ENCODE data around the gene WDHD1. TPM values are rescaled to one million over a fixed set of nuclear protein-coding genes. Genes with fewer than 3 reads are reported as not detected.
A peak's percentile ranks its signal among the peaks of the same experiment; 100 is the strongest.
"Not testable (repeated sequence)": the region's sequence is repeated elsewhere in the genome, so short reads cannot be mapped to it uniquely, and the experiment has no call there.

WDHD1 gene
- total RNA-seq, 2 experiments from 2014 or later, result 66.0 to 69.2 TPM

DNA sequence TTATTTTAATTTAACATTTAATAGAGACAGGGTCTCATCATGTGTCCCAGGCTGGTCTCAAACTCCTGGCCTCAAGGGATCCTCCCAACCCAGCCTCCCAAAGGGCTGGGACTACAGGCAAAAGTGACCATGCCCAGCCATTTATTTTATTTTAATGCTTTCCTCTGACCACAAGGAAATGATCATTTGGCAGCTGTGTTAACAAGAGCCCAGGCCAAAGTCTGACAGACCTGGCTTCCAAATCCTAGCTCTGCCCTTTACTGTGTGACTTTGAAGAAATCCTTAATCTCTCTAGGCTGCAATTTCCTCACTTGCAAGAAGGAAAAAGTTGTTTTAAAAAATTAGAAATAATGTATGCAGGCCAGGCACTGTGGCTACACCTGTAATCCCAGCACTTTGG is 107.6 kb downstream of the WDHD1 start:
- DNase-seq, result no peak
- no peak overlapping the region for H3K4me3 Mint-ChIP-seq
- H3K4me1 Mint-ChIP-seq, result no peaks in the 10 kb centered on the region
- H3K27me3 Mint-ChIP-seq, result no peaks in the 10 kb centered on the region
- H3K27ac Mint-ChIP-seq, result no peak overlapping the region
- no peaks in the 10 kb centered on the region for H3K9me3 Mint-ChIP-seq
- H3K36me3 Mint-ChIP-seq, result no peaks in the 10 kb centered on the region

DNA sequence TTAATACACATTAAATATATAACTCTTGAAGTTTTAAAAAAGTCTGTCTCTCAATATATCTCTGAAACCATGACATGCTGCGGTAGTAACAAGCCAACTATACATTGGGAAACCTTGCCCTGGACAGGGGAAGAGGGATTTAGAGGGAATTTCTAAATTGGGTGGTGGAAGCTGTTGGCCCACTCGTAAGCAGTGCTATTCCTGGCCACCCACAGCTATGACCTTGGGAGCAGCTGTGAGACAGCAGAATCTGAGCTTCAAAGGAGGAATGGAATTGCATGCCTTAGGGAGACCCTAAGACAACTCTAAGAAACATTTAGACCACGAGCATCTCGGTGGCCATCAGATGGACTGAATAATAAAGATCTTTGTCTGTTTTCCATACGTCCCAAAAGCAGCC is 108.5 kb downstream of the WDHD1 start:
- no peak overlapping the region for H3K4me3 Mint-ChIP-seq
- H3K4me1 Mint-ChIP-seq, result no peaks in the 10 kb centered on the region

DNA sequence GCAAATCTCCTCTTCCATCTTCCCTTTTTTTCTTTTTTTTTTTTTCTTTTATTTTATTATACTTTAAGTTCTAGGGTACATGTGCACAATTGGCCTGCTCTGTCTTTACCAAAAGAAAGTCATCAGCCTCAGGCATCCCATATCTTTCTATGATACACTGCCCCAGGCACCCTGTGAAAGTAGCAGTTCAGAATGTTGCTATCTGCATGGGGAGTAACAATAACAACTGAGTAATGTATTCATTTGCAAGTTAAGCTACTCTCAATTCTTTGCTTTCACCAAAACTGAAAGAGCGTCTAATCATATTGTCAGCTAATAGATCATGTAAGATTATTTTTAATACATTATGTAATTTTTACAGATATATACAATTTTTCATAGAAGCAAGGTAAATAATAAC is 110.8 kb downstream of the WDHD1 start:
- Mint-ChIP-seq H3K9me3 (no peaks in the 10 kb centered on the region), H3K4me3 (no peak overlapping the region), H3K27ac (no peak overlapping the region), H3K4me1 (no peaks in the 10 kb centered on the region), H3K27me3 (no peaks in the 10 kb centered on the region), H3K36me3 (no peaks in the 10 kb centered on the region)
- no peak for DNase-seq

More for the DNA sequence above, 108.5 kb downstream of the WDHD1 start:
- Mint-ChIP-seq H3K36me3 (no peaks in the 10 kb centered on the region), H3K27me3 (no peaks in the 10 kb centered on the region), H3K9me3 (no peaks in the 10 kb centered on the region), H3K27ac (no peak overlapping the region)
- no peak for DNase-seq

DNA sequence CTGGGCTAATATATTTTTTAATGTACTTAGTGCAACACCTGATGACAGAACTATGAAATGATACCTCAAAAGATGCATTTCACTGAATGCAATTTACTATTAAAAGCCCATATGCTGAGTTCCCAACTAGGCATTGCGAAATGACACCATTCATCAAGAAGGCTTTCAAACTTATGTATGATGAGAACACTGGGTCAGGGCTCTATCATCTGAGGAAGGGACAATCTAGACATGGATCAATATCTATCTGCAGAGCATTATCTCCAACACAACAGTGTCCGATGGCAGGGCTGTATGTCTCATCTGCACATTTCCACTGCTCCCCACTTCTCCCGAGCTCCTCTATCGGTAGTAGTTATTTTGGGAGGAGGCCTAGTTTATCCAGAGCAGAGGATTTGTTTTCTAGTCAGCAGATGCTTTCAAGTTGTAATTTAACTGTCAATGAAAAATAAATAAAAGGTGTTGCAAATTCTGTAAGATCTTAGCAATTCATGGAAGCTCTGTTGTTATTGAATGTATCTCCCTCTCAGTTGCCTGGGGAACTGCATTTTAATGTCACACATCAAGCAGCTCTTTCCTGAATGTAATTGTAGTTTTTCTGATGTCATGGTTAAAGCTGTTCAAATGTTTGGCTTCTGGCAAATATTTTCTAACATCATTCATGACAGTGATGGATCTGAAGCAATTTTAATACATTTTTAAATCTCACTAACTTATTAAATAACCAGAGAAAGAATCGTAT is 116.9 kb downstream of the WDHD1 start:
- DNase-seq, result no peak
- Mint-ChIP-seq H3K9me3 (no peaks in the 10 kb centered on the region), H3K27me3 (no peaks in the 10 kb centered on the region), H3K4me1 (peaks cover 13% of the 10 kb centered on the region), H3K4me3 (no peak overlapping the region), H3K36me3 (no peaks in the 10 kb centered on the region), H3K27ac (no peak overlapping the region)

DNA sequence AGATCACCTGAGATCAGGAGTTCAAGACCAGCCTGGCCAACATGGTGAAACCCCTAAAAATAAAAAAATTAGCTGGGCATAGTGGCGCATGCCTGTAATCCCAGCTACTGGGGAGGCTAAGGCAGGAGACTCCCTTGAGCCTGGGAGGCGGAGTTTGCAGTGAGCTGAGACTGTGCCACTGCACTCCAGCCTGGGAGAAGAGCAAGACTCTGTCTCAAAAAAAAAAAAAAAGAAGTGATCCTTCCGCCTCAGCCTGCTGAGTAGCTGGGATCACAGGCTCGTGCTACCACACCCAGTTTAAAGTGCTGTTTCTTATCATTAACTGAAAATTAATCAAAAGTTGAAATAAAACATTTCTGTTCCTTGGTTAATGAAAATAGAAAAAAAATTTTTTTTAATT is 117.9 kb downstream of the WDHD1 start:
- H3K36me3 Mint-ChIP-seq, H3K27ac Mint-ChIP-seq, DNase-seq, H3K9me3 Mint-ChIP-seq, H3K27me3 Mint-ChIP-seq, H3K4me3 Mint-ChIP-seq: not testable (repeated sequence)
- H3K4me1 Mint-ChIP-seq, result peaks cover 13% of the 10 kb centered on the region

DNA sequence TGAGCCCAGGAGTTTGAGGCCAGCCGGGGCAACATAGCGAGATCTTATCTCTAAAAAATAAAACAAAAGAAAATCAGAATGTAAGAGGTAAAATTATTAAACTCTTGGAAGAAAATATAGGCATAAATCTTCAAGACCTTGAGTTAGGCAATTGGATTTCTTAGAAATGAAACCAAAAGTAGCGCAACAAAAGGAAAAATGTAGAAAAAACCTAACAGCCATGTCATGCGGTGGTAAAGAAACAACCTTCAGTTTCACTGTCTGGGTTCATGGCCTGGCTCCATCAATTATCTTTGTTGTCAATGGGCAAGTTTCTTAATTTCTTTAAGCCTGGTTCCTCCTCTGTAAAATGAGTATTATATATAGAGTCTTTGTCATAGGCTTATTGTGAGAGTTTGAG is 118.7 kb downstream of the WDHD1 start:
- Mint-ChIP-seq H3K27me3 (no peaks in the 10 kb centered on the region), H3K4me1 (peaks cover 14% of the 10 kb centered on the region), H3K9me3 (no peaks in the 10 kb centered on the region), H3K36me3 (no peaks in the 10 kb centered on the region), H3K27ac (peak overlapping the region; percentile 77), H3K4me3 (no peak overlapping the region)
- no peak for DNase-seq

DNA sequence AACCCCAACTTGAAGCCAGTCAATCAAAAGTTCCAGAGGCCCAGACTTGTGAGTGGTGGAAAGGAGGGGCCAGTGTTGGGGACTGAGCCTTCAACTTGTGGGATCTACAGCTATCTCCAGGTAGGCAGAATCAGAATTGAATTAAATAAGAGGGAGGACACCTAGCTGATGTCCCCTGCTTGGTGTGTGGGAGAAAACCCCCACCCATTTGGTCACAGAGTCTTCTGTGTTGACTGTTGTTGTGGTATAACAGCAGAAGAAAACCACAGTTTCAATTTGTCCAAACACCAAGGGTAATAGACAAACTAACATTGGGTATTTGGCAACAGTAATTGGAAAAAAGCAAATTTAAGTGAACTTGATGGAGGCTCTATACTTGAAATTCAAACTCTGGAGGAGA is 120.8 kb downstream of the WDHD1 start:
- no peak overlapping the region for H3K4me3 Mint-ChIP-seq
- H3K4me1 Mint-ChIP-seq, result peaks cover 17% of the 10 kb centered on the region
- H3K27me3 Mint-ChIP-seq, result no peaks in the 10 kb centered on the region
- H3K9me3 Mint-ChIP-seq, result no peaks in the 10 kb centered on the region
- no peak for DNase-seq
- H3K36me3 Mint-ChIP-seq, result peaks cover under 1% of the 10 kb centered on the region
- H3K27ac Mint-ChIP-seq, result no peak overlapping the region

DNA sequence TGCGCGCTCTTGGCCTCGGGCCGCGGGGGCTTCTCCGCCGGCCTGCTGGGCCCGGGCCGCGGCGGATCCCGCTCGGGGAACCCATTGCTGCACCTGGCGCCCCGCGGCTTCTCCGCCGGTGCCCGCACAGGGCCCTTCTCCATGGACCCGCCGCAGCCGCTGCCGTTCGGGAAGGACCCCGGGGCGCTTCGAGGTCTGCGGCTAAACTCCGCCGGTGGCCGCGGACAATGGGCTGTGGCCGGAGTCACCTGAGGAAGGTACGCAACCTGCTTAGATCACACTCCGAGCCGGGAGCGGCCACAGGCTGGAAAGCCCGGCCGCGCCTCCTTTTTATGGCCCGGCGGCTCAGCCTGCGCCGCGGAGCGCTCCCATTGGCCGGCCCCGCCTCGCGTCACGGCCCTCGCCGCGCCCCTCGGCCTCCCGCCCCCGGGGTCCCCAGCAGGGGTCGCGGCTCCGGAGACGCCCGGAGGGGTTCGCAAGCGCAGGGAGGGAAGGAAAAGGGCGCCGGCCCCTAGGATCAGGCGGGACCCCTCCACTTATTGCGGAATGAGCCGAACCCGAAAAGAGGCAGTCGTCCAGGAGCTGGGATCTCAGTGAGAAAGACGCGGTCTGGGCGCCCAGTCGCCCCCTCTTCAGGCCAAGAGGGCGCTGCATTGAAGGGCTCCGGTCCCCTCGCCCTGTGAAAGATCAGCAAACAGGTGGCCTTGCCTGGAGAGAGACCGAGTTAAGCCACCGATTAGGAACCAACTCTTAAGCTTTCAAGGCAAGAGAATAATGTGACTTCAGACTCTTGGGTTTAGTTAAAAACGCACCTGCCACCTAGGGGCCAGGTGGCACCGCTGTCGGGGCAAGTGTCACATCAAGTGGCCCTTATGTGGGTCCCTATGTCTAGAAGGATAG is 124.1 kb downstream of the WDHD1 start, which contains the start of gene GCH1:
Gene GCH1, minus strand, starts transcription at position 306 of the 900 bp plus-strand sequence. Its CDS starts 163 bp downstream, at position 143.
- Mint-ChIP-seq H3K4me3 (peak within 1 kb of the TSS; percentile 88), H3K27me3 (no peaks in the 10 kb centered on the region), H3K4me1 (peaks cover 21% of the 10 kb centered on the region), H3K36me3 (peaks cover 12% of the 10 kb centered on the region), H3K9me3 (peaks cover 1% of the 10 kb centered on the region), H3K27ac (peak within 1 kb of the TSS; percentile 84)
- peak; percentile 85 for DNase-seq

DNA sequence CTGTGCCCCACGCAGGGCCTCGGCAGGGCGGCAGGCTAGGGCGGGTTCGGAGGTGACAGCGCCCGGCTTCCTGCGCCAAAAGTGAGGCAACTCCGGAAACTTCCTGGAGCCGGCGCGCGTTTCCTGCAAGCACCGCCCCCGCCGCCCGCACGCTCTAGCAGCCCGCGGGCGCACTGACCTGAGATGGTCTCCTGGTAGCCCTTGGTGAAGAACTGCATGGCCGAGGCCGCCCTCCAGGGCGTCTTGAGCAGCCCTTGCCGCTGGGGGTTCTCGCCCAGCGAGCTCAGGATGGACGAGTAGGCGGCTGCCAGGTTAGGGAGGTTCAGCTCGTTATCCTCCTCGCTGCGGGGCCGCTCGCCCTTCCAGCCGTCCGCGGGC is 124.8 kb downstream of the WDHD1 start:
- Mint-ChIP-seq H3K27me3 (no peaks in the 10 kb centered on the region), H3K36me3 (peaks cover 17% of the 10 kb centered on the region), H3K4me1 (peaks cover 18% of the 10 kb centered on the region), H3K9me3 (peaks cover 1% of the 10 kb centered on the region), H3K4me3 (peak overlapping the region; percentile 88), H3K27ac (peak overlapping the region; percentile 84)
- peak; percentile 87 for DNase-seq

DNA sequence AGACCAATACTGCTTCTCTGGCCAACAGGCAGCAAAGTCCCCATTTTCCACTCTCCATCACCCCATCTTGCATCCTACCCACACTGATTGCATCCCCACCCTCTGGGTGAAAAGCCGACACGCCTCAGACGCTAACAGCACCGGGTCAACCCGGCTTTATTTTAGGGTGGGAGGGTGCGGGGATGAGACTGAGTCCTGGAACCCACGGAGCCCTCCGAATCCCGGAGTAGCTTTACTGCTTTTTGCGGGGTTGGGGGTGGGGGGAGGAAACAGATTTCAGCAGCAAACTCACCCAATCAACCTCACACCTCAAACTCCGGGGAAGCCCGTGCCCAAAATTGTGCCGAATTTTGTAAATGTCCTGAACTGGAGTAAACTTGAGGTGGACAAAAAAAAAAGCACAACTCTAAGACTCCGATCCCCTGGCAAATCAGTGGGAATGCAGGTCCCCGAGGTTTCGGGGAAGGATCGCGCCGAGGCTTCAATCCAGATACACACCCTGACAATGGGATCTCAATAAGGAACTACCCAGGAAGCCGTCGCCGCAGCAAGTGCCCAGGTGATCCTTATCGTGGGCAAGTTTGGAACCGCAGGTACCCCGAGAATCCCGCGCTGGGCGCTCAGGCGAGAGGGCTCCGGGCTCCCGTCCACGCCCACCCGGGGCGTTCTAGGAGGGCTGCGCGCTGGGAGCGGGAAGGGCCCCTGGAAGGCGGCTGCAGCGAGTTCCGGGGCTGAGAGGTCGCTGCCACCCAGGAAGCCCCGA is 125.3 kb downstream of the WDHD1 start:
- H3K27me3 Mint-ChIP-seq, result no peaks in the 10 kb centered on the region
- H3K4me1 Mint-ChIP-seq, result peaks cover 18% of the 10 kb centered on the region
- DNase-seq, result peak; percentile 15
- peak overlapping the region; percentile 84 for H3K27ac Mint-ChIP-seq
- peak overlapping the region; percentile 88 for H3K4me3 Mint-ChIP-seq
- H3K36me3 Mint-ChIP-seq, result peaks cover 18% of the 10 kb centered on the region
- H3K9me3 Mint-ChIP-seq, result peaks cover 1% of the 10 kb centered on the region

DNA sequence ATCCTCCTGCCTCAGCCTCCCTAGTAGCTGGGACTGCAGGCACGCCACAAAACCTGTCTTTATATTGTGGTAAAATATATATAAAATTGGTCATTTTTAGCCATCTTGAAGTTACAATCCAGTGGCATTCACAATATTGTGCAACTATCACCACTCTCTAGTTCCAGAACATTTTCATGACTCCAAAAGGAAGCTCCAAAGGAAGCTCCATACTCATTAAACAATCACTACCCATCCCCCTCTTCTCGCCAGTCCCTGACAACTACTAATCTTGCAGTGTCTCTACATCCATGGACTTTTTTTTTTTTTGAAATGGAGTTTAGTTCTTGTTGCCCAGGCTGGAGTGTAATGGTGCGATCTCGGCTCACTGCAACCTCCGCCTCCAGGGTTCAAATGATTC is 127.3 kb downstream of the WDHD1 start:
- DNase-seq, result no peak
- H3K27me3 Mint-ChIP-seq, result no peaks in the 10 kb centered on the region
- no peak overlapping the region for H3K27ac Mint-ChIP-seq
- peaks cover 23% of the 10 kb centered on the region for H3K36me3 Mint-ChIP-seq
- peaks cover 1% of the 10 kb centered on the region for H3K9me3 Mint-ChIP-seq
- no peak overlapping the region for H3K4me3 Mint-ChIP-seq
- peaks cover 28% of the 10 kb centered on the region for H3K4me1 Mint-ChIP-seq

DNA sequence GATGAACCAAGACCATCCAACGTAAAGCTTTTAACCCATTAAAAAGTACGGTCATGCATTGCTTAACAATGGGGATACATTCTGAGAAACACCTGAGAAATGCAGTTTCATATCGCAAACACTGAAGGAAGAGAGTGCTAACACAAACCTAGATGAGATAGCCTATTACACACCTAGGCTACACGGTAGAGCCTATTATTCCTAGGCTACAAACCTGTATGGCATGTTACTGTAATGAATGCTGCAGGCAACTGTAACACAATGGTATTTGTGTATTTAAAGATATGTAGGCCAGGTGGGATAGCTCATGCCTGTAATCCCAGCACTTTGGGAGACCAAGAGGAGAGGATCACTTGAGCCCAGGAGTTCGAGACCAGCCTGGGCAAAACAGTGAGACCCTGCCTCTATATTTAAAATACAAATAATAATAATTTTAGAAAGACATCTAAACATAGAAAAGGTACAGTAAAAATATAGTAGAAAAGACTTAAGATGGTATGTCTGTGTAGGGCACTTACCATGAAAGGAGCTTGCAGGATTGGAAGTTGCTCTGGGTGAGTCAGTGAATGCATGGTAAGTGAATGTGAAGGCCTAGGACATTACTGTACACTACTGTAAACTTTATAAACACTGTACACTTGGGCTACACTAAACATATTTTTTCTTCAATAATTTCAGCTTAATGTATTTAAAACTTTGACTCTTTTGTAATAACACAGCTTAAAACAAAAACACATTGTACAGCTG is 128.9 kb downstream of the WDHD1 start:
- Mint-ChIP-seq H3K4me1 (peaks cover 31% of the 10 kb centered on the region), H3K36me3 (peaks cover 23% of the 10 kb centered on the region)
- DNase-seq, H3K4me3 Mint-ChIP-seq, H3K27ac Mint-ChIP-seq, H3K27me3 Mint-ChIP-seq, H3K9me3 Mint-ChIP-seq: not testable (repeated sequence)

DNA sequence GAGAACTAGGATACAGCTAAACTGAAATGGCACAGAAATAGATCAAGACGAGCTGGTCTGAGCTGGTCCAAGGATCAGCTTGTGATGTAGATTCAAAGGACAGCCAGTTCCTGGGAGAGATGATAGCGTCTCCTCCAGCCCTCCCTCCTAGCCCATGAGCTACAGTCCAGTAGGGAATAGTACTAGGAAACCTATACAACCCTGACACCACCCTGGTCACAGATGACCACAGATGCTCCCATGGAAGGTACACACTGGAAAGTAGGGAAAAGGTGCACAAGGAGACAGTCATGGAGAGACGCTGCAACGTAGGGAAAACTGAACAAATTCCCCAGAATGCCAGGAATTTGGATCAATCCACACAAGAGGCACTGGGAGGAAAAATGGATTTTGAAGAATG is 131.2 kb downstream of the WDHD1 start:
- Mint-ChIP-seq H3K27ac (no peak overlapping the region), H3K36me3 (peaks cover 21% of the 10 kb centered on the region), H3K4me1 (peaks cover 31% of the 10 kb centered on the region), H3K4me3 (no peak overlapping the region), H3K9me3 (peaks cover 1% of the 10 kb centered on the region), H3K27me3 (no peaks in the 10 kb centered on the region)
- DNase-seq, result no peak

DNA sequence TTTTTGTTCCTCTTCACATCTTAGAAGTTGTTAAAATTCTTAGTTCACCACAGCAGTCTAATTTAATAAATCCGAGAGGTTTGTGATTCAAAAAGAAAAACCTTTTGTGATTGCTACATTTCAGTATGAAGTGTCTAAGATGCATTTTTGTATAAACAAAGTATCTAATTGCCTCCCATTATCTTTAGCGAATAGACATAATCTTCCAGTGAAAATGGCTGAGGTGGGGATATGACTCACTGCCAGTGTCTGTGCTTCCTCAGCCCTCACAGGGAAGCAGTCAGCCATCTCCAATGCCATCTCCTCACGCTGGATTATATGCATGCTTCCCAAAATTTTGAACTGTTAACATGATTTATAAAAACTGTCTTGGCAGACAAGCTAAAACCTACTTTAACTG is 131.9 kb downstream of the WDHD1 start:
- Mint-ChIP-seq H3K27ac (no peak overlapping the region), H3K4me3 (no peak overlapping the region), H3K27me3 (no peaks in the 10 kb centered on the region), H3K36me3 (peaks cover 16% of the 10 kb centered on the region), H3K9me3 (peaks cover 1% of the 10 kb centered on the region), H3K4me1 (peaks cover 31% of the 10 kb centered on the region)
- DNase-seq, result no peak

Measured in activated naive CD8-positive, alpha-beta T cell treated with anti-CD3 and anti-CD28 coated beads for 36 hours (primary cell).